ENCODE results near the gene CACNA1G.

Gene CACNA1G

GRCh38 chr17:50676065-50676975 lies 115.8 kb downstream of the CACNA1G start:
- no peak for TF ChIP-seq CTCF (IDR thresholded peaks at IDR 0.05; ENCODE audit: low read depth, low read length)
- no peak for DNase-seq (ENCODE audit: extremely low read depth, low read depth)

Measured in AG09319 (cell line).